Measurements from ENCODE around the gene TMEM161B. TPM values are rescaled to one million over a fixed set of nuclear protein-coding genes. Genes with fewer than 3 reads are reported as not detected.
"Not testable (repeated sequence)": the region's sequence is repeated elsewhere in the genome, so short reads cannot be mapped to it uniquely, and the experiment has no call there.

TMEM161B gene
- total RNA-seq, 2 experiments from 2014 or later, result 21.7 to 23.0 TPM

- ChIA-PET POLR2A (interaction anchor here (0.9 kb wide), 1 partner anchor 17 kb away, joined by 3 read pairs; no protein-coding TSS in a partner anchor), CTCF (interaction anchor here (1.2 kb wide), 1 partner anchor 47 kb away, joined by 4 read pairs; no protein-coding TSS in a partner anchor)
Measured at GRCh38 chr5:88251048-88251711, 17.5 kb downstream of the TMEM161B start.

GRCh38 chr5:88250010-88250409 is 18.6 kb downstream of the TMEM161B start:
- ChIA-PET POLR2A (interaction anchor here (0.9 kb wide), 1 partner anchor 18 kb away, joined by 3 read pairs; no protein-coding TSS in a partner anchor), CTCF (no interaction called here)

GRCh38 chr5:88248743-88249540 is 19.7 kb downstream of the TMEM161B start:
- ChIA-PET POLR2A (no interaction called here), CTCF (interaction anchor here (1.7 kb wide), 1 partner anchor 442 kb away, joined by 5 read pairs; no protein-coding TSS in a partner anchor)

GRCh38 chr5:88248094-88248493 is 20.6 kb downstream of the TMEM161B start:
- ChIA-PET CTCF (interaction anchor here (1.7 kb wide), 1 partner anchor 443 kb away, joined by 5 read pairs; no protein-coding TSS in a partner anchor), POLR2A (no interaction called here)

- POLR2A ChIA-PET, result no interaction called here
- CTCF ChIA-PET, result no interaction called here
Measured at GRCh38 chr5:88245893-88246244, 22.8 kb downstream of the TMEM161B start.

- ChIA-PET CTCF (no interaction called here), POLR2A (no interaction called here)
Measured at GRCh38 chr5:88245241-88245892, 23.3 kb downstream of the TMEM161B start.

GRCh38 chr5:88244686-88245085 is 24.0 kb downstream of the TMEM161B start:
- ChIA-PET CTCF (no interaction called here), POLR2A (no interaction called here)

GRCh38 chr5:88243493-88243892 is 25.2 kb downstream of the TMEM161B start:
- CTCF ChIA-PET, result not testable (repeated sequence)

GRCh38 chr5:88238732-88239131 is 29.9 kb downstream of the TMEM161B start:
- POLR2A ChIA-PET, result no interaction called here
- CTCF ChIA-PET, result no interaction called here

More at GRCh38 chr5:88243493-88243892, 25.2 kb downstream of the TMEM161B start:
- POLR2A ChIA-PET, result not testable (repeated sequence)

GRCh38 chr5:88236866-88237642 is 31.6 kb downstream of the TMEM161B start:
- ChIA-PET POLR2A (no interaction called here), CTCF (no interaction called here)

GRCh38 chr5:88235828-88236227 is 32.8 kb downstream of the TMEM161B start:
- ChIA-PET POLR2A (no interaction called here), CTCF (no interaction called here)

GRCh38 chr5:88235346-88235745 is 33.3 kb downstream of the TMEM161B start:
- CTCF ChIA-PET, result no interaction called here
- POLR2A ChIA-PET, result no interaction called here

- ChIA-PET POLR2A (no interaction called here), CTCF (no interaction called here)
Measured at GRCh38 chr5:88230546-88231066, 38.0 kb downstream of the TMEM161B start.

- ChIA-PET CTCF (no interaction called here), POLR2A (no interaction called here)
Measured at GRCh38 chr5:88226881-88227450, 41.7 kb downstream of the TMEM161B start.

- ChIA-PET CTCF (no interaction called here), POLR2A (no interaction called here)
Measured at GRCh38 chr5:88214655-88215054, 54.0 kb downstream of the TMEM161B start.

GRCh38 chr5:88207575-88207974 is 61.1 kb downstream of the TMEM161B start:
- ChIA-PET CTCF (no interaction called here), POLR2A (no interaction called here)

GRCh38 chr5:88203981-88204750 is 64.5 kb downstream of the TMEM161B start:
- ChIA-PET CTCF (interaction anchor here (1.1 kb wide), 1 partner anchor 47 kb away, joined by 4 read pairs; no protein-coding TSS in a partner anchor), POLR2A (interaction anchor here (1.0 kb wide), 1 partner anchor 68 kb away, joined by 3 read pairs; no protein-coding TSS in a partner anchor)

- ChIA-PET CTCF (no interaction called here), POLR2A (interaction anchor here (0.6 kb wide), 1 partner anchor 17 kb away, joined by 5 read pairs; no protein-coding TSS in a partner anchor)
Measured at GRCh38 chr5:88195636-88196035, 73.0 kb downstream of the TMEM161B start.

- ChIA-PET CTCF (no interaction called here), POLR2A (no interaction called here)
Measured at GRCh38 chr5:88193896-88194295, 74.7 kb downstream of the TMEM161B start.
